HG02870 (cell line): ENCODE results near the gene DCDC1.

ENCODE experiments used
- ATAC-seq: cut with Tn5 transposase; IDR thresholded peaks from one replicate; pipeline ENCODE4 v1.9.1; 2021; ENCODE audit warnings: mild to moderate bottlenecking, moderate library complexity; ENCODE audit not compliant: unreplicated experiment

DCDC1 gene

DNA sequence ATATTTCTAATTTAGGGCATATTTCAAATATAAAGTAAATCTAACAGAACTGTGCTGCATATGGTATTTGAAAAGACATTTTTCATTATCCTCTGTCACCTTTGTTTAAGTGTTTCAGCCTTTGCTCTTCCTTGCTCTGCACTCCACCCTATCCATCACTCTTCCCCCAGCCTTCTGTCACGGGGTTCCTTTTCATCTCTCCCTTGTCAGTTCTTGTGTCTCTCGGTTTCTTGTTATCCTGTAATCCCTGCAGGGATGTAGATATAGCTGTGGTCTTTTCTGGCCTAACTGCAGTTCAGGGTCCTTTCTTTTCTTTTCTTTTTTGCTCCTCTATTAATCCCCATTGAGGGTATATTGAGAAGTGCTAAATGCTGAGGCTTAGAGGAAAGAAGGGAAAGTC is 261.9 kb downstream of the DCDC1 start:
- no peak for ATAC-seq

DNA sequence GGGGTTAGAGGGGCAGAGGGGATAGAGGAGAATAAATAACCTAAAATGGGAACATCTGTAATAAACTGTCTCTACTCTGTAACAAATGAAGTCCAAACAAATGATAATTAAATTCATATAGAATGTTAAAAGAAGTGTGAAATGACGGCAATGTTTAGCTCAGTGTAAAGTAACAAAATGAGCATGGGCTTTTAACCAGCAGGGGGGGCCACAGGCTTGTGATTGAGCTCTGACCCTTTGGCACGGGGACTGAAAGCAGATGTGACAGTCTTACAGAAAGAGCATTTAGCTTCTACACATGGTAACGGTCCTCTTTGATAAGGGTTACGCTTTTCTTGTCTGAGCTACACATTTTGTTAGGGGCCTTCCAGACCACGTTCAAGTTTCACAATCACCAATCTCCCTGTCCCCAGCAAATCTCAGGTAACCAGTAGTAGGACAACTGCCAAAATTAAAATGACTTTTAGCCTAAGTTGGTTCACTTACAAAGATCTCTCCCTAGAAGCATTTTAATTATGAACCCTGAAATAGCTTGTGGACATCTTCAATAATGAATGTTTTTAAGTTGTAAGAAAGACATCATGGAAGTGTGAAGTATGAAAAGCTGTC is 262.5 kb downstream of the DCDC1 start:
- ATAC-seq = peak; percentile 89

DNA sequence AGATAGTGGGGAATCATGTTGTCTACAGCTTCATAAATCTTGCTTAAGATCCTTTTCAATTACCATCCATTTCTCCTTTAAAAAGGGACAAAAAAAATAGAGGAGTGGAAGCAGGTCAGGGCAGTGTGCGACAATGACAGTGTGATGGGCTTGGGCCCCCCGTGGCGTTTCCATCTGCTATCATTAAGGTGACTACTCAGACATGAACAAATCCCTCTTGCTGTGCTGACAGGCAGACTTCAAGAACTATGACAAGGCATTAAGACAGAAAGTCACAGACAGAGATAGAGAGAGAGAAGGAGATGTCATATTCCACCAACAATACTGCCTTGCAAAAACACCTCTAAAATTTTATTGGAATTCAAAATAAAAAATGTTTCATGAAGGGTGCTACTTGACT is 263.2 kb downstream of the DCDC1 start:
- no peak for ATAC-seq

DNA sequence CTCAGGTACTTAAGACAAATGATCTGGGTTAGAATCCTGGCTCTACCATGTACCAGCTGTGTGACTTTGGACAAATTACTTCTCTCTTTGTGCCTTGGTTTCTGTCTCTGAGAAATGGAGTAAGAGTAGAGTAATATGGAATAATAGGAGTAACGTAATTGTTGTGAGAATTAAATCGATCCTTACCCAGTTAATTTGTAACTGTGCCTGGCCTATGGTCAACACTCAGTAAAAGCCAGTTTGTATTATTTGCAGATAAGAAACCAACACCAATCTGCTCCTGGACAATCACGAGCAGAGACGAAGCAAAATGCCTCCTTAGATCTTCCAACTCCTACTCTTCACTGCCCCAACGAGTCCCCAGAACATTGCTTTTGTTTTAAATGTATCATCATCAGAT is 266.7 kb downstream of the DCDC1 start:
- no peak for ATAC-seq

DNA sequence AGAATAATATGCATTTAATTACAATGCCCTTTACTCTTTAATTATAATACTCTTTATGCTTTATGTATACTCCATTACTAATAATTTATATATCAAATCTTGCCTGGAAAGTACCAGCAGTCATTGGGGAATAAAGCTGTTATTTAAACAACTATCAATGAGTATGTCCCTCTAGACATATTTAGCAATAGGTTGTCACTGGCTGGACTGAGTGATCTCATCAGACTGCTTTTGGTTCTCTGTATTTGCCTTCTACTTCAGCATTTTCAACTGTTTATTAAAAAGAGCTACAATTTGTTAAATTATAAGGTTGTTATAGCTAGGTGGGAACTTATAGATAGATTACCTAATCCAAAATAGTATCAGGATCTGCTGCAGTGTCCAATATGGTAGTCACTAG is 267.2 kb downstream of the DCDC1 start:
- ATAC-seq = no peak

DNA sequence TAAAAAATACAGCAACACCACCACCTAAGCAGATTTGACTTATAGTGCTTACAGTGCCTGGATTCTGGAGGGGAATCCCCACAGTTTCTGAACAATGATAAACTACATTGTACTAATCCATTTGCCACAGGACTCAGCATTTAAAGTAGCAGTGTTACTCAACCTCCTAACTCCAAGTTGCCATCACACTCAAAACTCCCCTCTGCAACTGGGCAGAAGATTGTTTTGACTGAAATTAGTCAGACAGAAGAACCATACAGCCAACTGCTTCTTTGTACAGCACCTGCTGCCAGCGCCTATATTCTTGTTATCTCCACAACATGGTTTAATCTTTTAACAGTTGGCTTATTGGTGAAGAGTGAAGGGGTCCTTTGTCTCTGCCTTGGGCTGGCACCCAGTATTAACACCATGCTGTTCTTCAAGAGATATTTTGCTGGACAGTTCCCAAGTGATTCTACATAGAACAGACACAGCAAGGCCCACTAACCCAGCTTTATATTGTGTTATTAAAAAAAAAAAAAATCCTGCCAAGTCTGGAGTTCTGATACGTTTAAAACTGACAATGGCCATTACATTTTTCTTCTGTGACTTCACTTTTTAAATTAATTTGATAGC is 273.2 kb downstream of the DCDC1 start:
- ATAC-seq = no peak

DNA sequence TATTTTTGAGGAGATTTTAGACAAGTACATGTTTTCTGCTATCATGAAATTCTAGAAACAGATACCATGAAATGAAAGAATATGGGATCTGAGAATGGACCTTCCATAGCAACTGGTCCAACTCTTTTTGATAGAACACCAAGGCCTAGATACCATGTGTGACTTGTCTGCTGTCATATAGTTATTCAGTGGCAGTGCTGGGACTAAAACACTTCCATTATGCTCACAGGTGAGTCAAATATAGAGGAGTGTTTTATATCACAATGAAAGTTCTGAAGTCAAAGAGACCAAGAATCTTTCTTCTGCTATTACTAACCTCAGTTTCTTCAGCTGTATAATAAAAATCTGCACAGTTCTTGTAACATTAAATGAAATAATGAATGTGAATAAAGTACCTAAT is 276.9 kb downstream of the DCDC1 start:
- ATAC-seq = no peak

DNA sequence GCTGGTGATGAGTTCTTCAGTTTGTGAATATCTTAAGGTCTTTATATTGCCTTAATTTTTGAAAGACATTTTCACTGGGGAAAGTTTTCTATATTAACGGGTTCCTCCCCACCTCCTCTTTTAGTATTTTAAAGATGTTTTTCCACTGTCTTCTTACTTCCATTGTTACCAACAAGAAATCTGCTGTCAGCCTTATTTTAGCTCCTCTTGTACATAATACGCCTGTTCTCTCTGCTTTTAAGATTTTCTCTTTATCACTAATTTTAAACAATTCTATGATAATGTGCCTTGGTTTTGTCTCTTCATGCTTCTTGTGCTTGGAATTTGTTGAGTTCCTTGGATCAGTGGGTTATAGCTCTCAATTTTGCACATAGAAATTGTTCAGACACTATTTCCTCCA is 280.4 kb downstream of the DCDC1 start:
- ATAC-seq = no peak

DNA sequence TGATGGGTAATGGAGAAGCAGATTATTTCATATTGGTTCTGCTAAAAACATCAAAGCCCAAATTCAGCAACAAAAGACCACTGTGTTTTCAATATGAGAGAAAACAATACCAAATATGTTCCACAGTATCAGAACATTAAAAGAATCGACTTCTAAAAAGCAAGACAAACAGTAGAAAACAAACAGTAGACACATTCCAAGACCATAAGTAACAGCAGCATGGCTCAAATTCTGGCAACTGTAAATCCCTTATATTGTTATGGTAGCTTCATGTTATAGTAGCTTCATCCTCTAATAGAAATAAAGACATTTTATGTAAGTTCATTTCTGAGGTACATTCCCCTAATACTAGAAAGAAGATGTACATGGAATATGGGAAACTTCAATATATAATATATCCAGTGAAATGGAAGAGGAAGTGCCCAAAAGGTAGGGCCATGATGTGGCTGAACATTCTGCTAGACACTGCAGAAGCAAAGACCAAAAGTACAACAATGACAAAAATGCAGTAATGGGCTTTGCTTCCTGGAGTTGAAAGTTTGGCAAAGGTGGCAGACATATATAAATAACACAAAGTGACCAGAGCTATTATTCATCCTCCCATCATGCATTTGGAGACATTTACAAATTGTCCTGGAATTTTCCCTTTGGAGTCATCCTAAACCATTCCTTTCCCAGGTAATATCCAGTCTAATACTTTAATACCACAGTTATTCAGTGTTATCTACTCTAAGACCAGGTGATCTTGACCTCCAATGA is 299.9 kb downstream of the DCDC1 start:
- no peak for ATAC-seq

DNA sequence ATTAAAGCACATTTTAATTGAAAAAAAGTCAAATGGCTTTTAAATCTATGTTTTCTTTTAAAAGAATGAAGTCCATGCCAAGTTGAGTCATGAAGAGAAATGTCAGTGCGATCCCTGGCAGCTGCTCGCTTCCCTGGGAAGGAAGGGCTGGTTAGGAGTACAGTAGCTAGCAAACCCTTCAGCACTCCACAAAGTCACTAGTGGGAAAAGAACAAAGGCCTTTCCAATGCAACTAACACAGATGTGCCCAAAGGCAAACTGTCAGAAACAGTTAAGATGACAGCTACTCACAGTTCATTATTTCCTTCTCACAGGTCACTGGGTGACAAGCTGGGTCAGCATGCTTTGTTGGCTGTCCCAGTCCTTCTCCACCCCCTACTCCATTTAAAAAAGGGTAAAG is 308.7 kb downstream of the DCDC1 start:
- ATAC-seq = no peak

DNA sequence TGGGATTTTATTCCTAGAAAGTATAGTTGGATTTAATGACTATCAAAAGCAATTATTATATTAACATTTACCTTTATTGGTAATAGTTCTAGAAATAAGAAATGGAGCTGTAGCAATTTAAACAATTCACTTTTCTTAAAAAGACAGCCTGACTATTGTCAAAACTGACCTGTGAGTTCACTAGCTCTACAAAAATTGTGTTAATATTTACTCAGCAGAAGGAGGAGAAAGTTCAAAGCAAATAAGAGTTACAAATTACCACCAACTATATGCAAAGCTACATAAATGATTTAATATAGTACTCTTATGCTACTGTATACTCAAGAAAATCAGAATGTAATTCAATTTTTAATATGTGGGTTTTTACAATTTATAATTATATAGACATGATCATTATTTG is 310.0 kb downstream of the DCDC1 start:
- ATAC-seq = no peak

DNA sequence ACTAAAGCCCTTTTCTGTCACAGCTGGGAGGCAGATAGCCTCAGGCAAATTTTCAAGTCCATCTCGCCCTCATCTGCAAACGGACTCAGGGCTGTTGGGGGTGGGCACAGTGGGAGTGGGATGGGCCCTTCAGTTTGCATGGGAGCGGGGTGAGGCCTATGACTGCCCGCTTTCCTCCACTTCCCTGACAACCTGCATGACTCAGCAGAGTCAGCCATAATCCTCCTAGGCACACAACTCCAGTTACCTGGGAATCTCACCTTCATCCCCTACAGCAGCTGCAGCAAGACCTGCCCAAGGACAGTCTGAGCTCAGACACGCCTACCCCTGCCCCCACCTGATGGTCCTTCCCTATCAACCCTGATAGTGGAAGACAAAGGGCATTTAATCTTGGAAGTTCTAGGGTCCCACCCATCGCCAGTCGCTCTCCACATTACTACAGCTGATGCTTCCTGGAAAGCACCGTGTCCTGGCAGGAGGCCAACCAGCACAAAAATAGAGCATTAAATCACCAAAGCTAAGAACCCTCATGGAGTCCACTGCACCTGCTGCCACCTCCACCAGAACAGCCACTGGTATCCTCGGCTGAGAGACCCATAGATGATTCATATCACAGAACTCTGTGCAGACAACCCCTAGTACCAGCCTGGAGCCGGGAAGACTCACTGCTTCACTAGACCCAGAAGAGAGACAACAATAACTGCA is 319.3 kb downstream of the DCDC1 start:
- ATAC-seq = no peak

DNA sequence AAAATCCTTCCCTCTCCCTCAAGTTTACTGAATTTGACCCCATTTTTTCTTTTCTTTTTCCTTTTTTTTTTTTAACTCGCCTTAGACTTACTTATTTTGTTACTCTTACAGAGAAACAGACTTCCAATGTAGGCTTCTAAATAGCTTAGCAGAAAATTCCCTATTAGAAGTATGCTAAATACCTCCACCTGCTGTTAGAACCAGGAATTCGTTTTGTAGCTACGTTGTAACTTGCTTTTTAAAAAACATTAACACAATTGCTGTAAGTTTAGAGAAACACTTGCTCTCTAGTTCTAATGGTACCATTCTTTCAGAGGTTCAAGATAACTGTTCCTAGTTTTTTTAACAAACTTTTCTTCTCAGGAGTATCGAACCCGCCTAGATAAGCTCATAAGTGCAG is 324.2 kb downstream of the DCDC1 start:
- ATAC-seq = no peak

DNA sequence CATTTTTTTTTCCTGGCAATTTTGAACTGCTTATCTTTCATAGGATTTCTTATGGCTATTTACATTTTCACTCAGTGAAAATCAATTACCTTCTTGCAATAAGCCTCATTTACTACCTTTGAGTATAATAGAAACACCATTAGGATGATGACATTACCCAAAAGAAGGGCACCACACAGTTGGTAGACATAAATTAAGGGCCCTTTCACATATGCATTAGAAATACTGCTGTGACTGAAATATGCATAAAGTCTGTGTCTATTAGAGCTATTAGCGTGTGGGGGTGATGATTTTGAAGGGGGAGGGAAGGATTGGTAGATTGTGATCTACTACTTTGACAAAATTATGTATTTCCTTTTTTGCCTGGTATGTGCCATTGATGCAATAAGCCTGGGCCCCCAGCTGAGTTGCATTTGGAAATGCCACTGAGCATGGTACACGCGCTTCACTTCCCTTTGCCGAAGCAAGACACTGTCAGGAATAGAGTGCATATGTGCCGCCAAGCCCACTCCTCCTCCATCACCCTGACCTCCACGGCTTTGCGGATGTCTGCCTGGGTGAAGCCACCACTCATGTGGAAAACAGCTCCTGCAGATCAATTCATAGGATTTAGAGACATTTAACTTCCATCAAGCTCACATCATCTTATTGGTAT is 339.3 kb downstream of the DCDC1 start:
- no peak for ATAC-seq

DNA sequence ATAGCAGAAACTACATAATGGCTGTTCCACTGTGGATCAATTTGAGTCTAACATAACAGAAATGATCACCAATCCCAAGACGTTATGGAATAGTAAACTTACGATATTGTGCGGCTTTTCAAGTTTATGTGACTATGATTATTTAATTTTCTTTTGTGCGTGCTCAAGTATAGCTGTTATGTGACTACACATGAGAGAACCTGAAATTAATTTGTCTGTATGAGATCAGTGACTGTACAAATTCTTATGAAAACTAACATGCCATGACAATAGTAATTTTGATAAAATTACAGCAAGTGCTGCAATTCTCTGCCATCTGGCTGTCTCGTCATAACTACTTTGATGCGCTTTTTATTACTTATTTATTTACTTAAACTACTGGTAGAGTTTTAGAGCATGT is 343.2 kb downstream of the DCDC1 start:
- no peak for ATAC-seq

DNA sequence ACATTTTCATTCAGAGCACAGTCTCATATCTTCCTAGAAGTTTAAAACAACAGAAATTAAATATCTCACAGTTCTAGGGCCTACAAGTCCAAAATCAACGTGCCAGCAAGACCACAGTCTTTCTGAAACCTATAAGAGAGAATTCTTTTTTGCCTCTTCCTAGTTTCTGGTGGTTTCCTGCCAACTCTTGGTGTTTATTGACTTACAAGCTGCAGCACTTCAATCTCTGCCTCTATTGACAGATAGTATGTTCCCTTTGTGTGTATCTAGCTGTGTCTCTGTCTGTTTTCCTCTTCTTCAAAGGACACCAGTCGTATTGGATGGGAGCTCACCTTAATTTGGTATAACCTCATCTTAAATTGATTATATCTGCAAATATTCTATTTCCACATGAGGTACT is 347.5 kb downstream of the DCDC1 start:
- ATAC-seq = no peak

DNA sequence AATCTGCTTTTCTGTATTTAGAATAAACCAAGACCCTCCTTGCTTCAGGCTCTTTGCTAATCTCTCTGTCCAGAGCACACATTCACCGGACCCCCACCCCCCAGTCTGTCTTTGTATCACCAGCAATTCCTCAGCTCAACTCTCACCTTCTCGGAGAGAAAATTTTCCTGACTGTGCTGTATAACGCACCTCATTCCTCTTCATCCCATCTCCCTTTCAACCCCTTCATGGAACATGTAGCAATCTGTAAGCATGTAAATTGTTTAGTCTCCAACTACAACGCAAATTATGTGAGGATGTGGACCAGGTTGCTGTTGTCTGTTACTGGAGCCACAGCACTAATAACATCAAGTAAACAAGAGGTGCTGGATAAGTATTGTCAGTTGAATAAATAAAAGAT is 349.8 kb downstream of the DCDC1 start:
- no peak for ATAC-seq

DNA sequence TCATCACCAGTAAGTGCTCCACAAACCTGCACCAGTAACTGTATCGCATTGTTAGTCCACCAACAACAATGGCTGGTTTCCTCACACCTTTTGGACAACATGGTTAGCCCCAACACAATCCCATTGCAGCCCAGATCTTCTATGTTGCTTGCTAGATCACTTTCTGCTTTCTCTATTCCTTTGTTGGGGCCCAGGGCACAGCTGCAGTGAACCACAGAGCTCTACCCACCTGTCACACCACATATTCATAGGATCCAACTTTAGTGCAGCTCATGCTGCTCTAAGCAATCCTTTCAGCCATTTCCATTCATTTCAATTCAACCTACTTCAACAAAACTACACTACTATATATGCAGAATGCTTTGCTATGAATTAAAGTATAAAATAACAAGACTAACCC is 364.3 kb downstream of the DCDC1 start:
- ATAC-seq = no peak

DNA sequence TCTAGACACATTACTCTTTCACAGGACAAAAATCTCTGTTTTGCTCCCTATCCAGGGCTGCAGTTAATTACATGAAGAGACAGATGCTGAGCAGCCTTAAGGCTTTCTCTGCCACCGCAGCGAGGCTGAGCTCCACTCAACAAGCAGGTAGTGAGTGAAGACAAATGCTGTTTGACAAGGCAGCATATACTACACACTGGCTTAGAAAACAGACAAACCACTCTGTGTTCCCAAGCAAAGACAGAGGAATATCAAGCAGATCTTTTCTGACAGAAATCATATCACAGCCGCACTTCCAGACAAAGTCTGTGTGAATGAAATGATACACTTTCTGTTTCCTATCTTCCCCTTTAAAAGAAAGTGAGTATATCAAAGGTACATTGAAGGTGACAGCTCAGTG is 368.1 kb downstream of the DCDC1 start:
- no peak for ATAC-seq

DNA sequence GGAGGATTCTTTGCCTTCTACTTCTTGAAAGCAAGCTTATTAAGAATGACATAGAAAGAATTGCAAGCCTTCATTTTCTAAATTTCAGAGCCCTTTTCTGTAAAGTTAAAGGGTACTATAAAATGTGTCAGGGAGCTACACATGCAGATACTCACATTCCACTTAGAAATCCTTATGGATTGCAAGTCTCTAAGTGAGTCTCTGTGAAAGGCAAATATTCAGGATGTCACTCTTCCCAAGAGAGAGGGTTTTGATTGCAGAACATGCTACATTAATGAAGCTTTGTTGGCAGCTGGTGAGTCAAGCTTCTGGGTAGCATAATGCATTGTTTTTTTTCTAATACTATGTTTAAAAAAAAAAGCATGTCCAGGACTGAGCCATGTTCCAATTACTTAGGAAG is 369.2 kb downstream of the DCDC1 start:
- ATAC-seq = no peak

DNA sequence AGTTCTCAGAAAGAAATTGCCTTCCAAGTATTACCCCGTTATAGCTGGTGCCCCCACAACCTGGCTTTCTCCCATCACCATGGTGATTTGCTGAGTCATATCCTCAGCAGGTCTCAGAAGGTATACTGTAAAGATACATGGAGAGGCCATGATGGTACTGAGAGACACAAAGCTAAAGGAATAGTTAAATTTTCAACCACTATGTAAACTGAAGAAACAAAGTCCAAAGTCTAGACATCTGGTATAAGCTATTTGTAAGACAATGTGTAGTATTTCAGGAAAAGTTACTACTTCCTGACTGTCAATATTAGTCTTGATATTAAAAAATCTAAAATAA is 377.1 kb downstream of the DCDC1 start:
- ATAC-seq = no peak
